Stomach (tissue), 9 donors: Measurements from ENCODE around the gene HSPA12A. TPM values are rescaled to one million over a fixed set of nuclear protein-coding genes. Genes with fewer than 3 reads are reported as not detected.

Experiments used
- DNase-seq, 2 donors: peaks; one replicate each; pipeline versions ENCODE4 v3.0.0 to v3.0.0-alpha.2; 2013 to 2019
- H3K27ac ChIP-seq, 5 donors: fragments of 200-600 bp in 4 of 5; sonication (generic) in 4 of 5; one replicate each; pipeline ENCODE4 v1.5.1; 2013 to 2019; ENCODE audit warnings: mild to moderate bottlenecking in 1 of 5, moderate library complexity in 1 of 5
- H3K27me3 ChIP-seq, 3 donors: fragments of 200-600 bp; sonication (generic); one replicate each; pipeline ENCODE4 v1.5.1; 2017 to 2019; ENCODE audit warnings: mixed run types in 1 of 3
- H3K36me3 ChIP-seq, 4 donors: fragments of 200-600 bp; sonication (generic); 1 replicate in 3 of 4; 2 replicates in 1 of 4; pipeline ENCODE4 v1.5.1; 2016 to 2019
- H3K4me1 ChIP-seq, 4 donors: fragments of 200-600 bp; sonication (generic); one replicate each; pipeline ENCODE4 v1.5.1; 2016 to 2019
- H3K4me3 ChIP-seq, 4 donors: fragments of 200-600 bp; sonication (generic) in 3 of 4; one replicate each; pipeline ENCODE4 v1.5.1; 2016 to 2019; ENCODE audit warnings: mild to moderate bottlenecking in 1 of 4
- H3K9me3 ChIP-seq, 4 donors: fragments of 200-600 bp; sonication (generic); one replicate each; pipeline ENCODE4 v1.5.1; 2016 to 2019
- EP300 ChIP-seq: sonication (generic); formaldehyde crosslinking; IDR thresholded peaks from one replicate; pipeline ENCODE4 v1.6.1; 2017; ENCODE audit warnings: antibody characterized with exemption
- POLR2A ChIP-seq, 4 donors: fragments of 450-650 bp; IDR thresholded peaks; one replicate each; pipeline ENCODE4 v1.6.1; 2016; ENCODE audit warnings: antibody characterized with exemption in 4 of 4, control low read depth in 2 of 4, mild to moderate bottlenecking in 1 of 4, moderate library complexity in 1 of 4
- POLR2AphosphoS5 ChIP-seq, 3 donors: sonication (generic); formaldehyde crosslinking; IDR thresholded peaks; one replicate each; pipeline ENCODE4 v1.6.1; 2016; ENCODE audit warnings: antibody characterized with exemption in 3 of 3
- whole genome bisulfite sequencing, 5 donors: extraction: QIAGEN DNeasy Blood & Tissue Kit in 3 of 5; methylation state at CpG; one replicate each; pipeline versions ENCODE4 v1.1.5 to v1.1.7; 2013 to 2018; 5-methylcytosine and 5-hydroxymethylcytosine counted together
- intact Hi-C: fragments of 100-400 bp; cut with DNase I; formaldehyde crosslinking; loops from one replicate; pipeline ENCODE4 v1.15.1; 2023; ENCODE audit warnings: low total_unique reads
- polyA plus RNA-seq, 3 donors: library from polyadenylated mRNA; stranded (reverse); fragments of 200-250 nt; gene quantifications; one replicate each; pipeline ENCODE4 v1.2.3, GENCODE V29; 2013
- total RNA-seq, 5 donors: library from RNA; depleted of rRNA; stranded (reverse); fragments of >200 nt; gene quantifications; one replicate each; pipeline versions ENCODE4 v1.1.0 to v1.2.3, GENCODE V29; 2014 to 2016
- TF ChIP-seq, protein P1 (sequence below), 7 experiments: fragments of 450-650 bp in 4 of 7; fragments of 200-600 bp in 3 of 7; sonication (generic) in 3 of 7; IDR thresholded peaks; one replicate each; pipeline ENCODE4 v1.5.1; 2016 to 2019; ENCODE audit warnings: antibody characterized with exemption in 7 of 7, control low read depth in 2 of 7, mild to moderate bottlenecking in 1 of 7
- donor health status: healthy with polysubstance abuse.
- donor health status: Bipolar disorder and iron deficiency.
- donor health status: healthy.

HSPA12A gene
- total and polyA plus RNA-seq, 8 donors: 2.0 to 25.5 (median 4.1) TPM

DNA sequence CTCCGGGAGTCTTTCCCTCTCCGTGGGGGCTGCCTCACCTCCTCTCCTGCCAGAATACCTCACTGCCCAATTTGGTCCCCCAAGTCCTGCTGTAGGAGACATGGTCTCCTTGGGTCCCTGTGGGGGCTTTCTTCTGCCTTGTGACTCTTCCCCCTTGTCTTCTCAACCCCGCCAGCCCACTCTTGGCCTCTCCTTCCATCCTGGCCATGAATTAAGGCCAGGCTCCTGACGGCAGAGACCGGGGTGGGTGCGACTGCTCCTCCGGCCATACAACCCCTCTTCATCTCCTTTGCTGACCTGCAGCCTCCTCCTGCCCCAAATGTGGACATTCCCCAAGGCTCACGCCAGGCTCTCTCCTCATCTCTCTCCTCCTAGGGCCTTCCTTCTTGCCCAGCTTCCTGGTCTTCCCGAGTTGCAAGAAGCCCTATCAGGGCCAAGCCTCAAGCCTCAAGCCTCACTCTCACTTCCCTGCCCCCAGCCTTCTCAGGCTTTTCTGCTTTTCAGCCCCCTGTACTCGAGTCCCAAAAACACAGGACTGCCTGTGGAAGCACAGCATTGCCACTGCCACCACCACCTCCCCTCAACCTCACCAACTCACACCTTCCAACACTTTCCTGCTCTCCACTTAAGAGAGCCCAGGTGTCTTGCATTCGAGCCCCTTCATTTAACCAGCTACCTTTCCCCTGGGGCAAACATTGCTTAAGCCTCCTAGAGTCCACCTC lies 120.3 kb downstream of the HSPA12A start:
- intact Hi-C loops: no loop called here
- Histone ChIP-seq H3K4me3 (no peak overlapping the region), H3K27ac (no peak overlapping the region), H3K27me3 (peaks cover 0 to 46% (median 11%) of the 10 kb centered on the region in 3 donors), H3K4me1 (peaks cover 0 to 14% (median 9%) of the 10 kb centered on the region in 4 donors), H3K9me3 (no peaks in the 10 kb centered on the region), H3K36me3 (no peaks in the 10 kb centered on the region)
- 84 to 91% (median 89%) methylated on average over 11 of the region's 11 CpGs for WGBS, 5 donors
- DNase-seq: no peak
- TF ChIP-seq, protein P1, sequence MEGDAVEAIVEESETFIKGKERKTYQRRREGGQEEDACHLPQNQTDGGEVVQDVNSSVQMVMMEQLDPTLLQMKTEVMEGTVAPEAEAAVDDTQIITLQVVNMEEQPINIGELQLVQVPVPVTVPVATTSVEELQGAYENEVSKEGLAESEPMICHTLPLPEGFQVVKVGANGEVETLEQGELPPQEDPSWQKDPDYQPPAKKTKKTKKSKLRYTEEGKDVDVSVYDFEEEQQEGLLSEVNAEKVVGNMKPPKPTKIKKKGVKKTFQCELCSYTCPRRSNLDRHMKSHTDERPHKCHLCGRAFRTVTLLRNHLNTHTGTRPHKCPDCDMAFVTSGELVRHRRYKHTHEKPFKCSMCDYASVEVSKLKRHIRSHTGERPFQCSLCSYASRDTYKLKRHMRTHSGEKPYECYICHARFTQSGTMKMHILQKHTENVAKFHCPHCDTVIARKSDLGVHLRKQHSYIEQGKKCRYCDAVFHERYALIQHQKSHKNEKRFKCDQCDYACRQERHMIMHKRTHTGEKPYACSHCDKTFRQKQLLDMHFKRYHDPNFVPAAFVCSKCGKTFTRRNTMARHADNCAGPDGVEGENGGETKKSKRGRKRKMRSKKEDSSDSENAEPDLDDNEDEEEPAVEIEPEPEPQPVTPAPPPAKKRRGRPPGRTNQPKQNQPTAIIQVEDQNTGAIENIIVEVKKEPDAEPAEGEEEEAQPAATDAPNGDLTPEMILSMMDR (IDR thresholded peaks at IDR 0.05): no peak
- TF ChIP-seq POLR2A (IDR thresholded peaks at IDR 0.05) (no peak), EP300 (no peak), POLR2AphosphoS5 (IDR thresholded peaks at IDR 0.05) (no peak)

DNA sequence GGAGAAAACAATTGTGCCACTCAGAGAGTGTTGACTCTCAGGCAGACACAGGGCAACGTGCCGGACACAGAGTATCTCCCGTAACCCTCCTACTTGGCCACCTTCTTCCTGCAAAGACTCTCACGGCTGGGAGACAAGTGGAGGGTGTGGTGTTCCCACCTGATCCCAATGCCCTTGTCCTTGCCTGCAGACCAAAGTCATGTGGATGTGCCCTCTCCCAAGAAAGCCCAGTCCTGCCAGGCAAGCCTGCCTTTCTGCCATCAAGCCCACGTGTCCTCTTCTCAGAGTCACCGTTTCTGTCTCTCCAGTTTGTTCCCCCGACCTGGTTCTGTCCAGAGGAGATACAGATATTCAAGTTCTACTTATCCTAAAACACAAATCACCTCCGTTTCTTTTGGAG lies 120.9 kb downstream of the HSPA12A start:
- no peak overlapping the region for H3K4me3 ChIP-seq
- no peak for DNase-seq

More for the DNA sequence above, 120.9 kb downstream of the HSPA12A start:
- no peak for TF ChIP-seq EP300
- TF ChIP-seq, protein P1 (IDR thresholded peaks at IDR 0.05): no peak
- no peak for TF ChIP-seq POLR2A (IDR thresholded peaks at IDR 0.05)
- intact Hi-C loops: no loop called here
- Histone ChIP-seq H3K9me3 (no peaks in the 10 kb centered on the region), H3K27ac (no peak overlapping the region), H3K36me3 (no peaks in the 10 kb centered on the region), H3K4me1 (peaks cover 0 to 12% (median 8%) of the 10 kb centered on the region in 4 donors), H3K27me3 (peaks cover 0 to 40% (median 5%) of the 10 kb centered on the region in 3 donors)
- 42 to 71% (median 57%) methylated on average over 8 of the region's 8 CpGs for WGBS, 5 donors

Other genes starting within 250 kb of the HSPA12A start
- gene PNLIP, start 196.6 kb downstream of the HSPA12A start, total RNA-seq: not detected
- gene PNLIP, start 196.6 kb downstream of the HSPA12A start, polyA plus RNA-seq: 1 to 10 TPM; 1.0 to 6.7 (median 1.1) TPM
- not detected for gene PNLIPRP1, start 151.6 kb downstream of the HSPA12A start, total RNA-seq
- gene PNLIPRP1, start 151.6 kb downstream of the HSPA12A start, polyA plus RNA-seq: 1 to 10 TPM in 1 of 3 donors, under 1 TPM in 2; 0.18 to 9.2 (median 0.81) TPM
- gene PNLIPRP2, start 121.6 kb downstream of the HSPA12A start, total RNA-seq: 10 to 100 TPM in 1 of 5 donors, 1 to 10 TPM in 1, not detected in 3; 4.1 to 11.9 TPM
- gene PNLIPRP2, start 121.6 kb downstream of the HSPA12A start, polyA plus RNA-seq: 1 to 10 TPM; 1.3 to 6.1 (median 1.3) TPM
- gene ENO4, start 106.9 kb upstream of the HSPA12A start, total RNA-seq: 1 to 10 TPM in 1 of 5 donors, under 1 TPM in 1, not detected in 3; 0.55 to 2.2 TPM
- under 1 TPM in 2 of 3 donors, not detected in 1; 0.05 to 0.06 TPM for gene ENO4, start 106.9 kb upstream of the HSPA12A start, polyA plus RNA-seq